Natural killer cell (primary cell): ENCODE data around the gene PRDX1. TPM values are rescaled to one million over a fixed set of nuclear protein-coding genes. Genes with fewer than 3 reads are reported as not detected.
"Not testable (repeated sequence)": the region's sequence is repeated elsewhere in the genome, so short reads cannot be mapped to it uniquely, and the experiment has no call there.

Source experiments
- ATAC-seq, 3 donors: fragments of 150-1000 bp in 2 of 3; fragments of 200-7000 bp in 1 of 3; cut with Tn5 transposase; 1 replicate in 1 of 3; 2 replicates in 2 of 3; pipeline ENCODE4 v1.10.0; 2021; ENCODE audit warnings: mild to moderate bottlenecking in 2 of 3, moderate library complexity in 2 of 3
- DNase-seq, 2 donors: peaks; one replicate each; pipeline versions ENCODE4 v3.0.0 to v3.0.0-alpha.2; 2013 to 2021; ENCODE audit warnings: mixed read lengths in 1 of 2
- H3K27ac ChIP-seq: one replicate; pipeline ENCODE4 v1.5.1; 2013; ENCODE audit warnings: mild to moderate bottlenecking, low read length
- H3K27me3 ChIP-seq: one replicate; pipeline ENCODE4 v1.6.1; 2013; ENCODE audit warnings: low read length; ENCODE audit not compliant: control insufficient read depth, insufficient read depth
- H3K36me3 ChIP-seq: one replicate; pipeline ENCODE4 v1.6.1; 2013; ENCODE audit warnings: low read length; ENCODE audit not compliant: control insufficient read depth, insufficient read depth
- H3K4me1 ChIP-seq: one replicate; pipeline ENCODE4 v1.6.1; 2013; ENCODE audit warnings: low read length; ENCODE audit not compliant: control insufficient read depth, insufficient read depth
- H3K4me3 ChIP-seq: one replicate; pipeline ENCODE4 v1.5.1; 2013; ENCODE audit warnings: low read length
- H3K9me3 ChIP-seq: one replicate; pipeline ENCODE4 v1.6.1; 2013; ENCODE audit warnings: low read length; ENCODE audit not compliant: control insufficient read depth, insufficient read depth
- H3K27ac Mint-ChIP-seq, 2 donors: one replicate each; pipeline ENCODE4 v1.8.0; 2022; ENCODE audit warnings: mild to moderate bottlenecking in 2 of 2, mixed read lengths in 2 of 2, moderate library complexity in 1 of 2
- H3K27me3 Mint-ChIP-seq, 2 donors: one replicate each; pipeline ENCODE4 v1.8.0; 2022; ENCODE audit warnings: low read depth in 2 of 2, mixed read lengths in 2 of 2
- H3K36me3 Mint-ChIP-seq: one replicate; pipeline ENCODE4 v1.8.0; 2022; ENCODE audit warnings: mixed read lengths
- H3K4me1 Mint-ChIP-seq, 2 donors: one replicate each; pipeline ENCODE4 v1.8.0; 2022; ENCODE audit warnings: mixed read lengths in 2 of 2
- H3K4me3 Mint-ChIP-seq: one replicate; pipeline ENCODE4 v1.8.0; 2022; ENCODE audit warnings: mild to moderate bottlenecking, moderate library complexity, mixed read lengths
- H3K9me3 Mint-ChIP-seq, 2 donors: one replicate each; pipeline ENCODE4 v1.8.0; 2022; ENCODE audit warnings: mixed read lengths in 2 of 2
- WGBS: methylation state at CpG from one replicate; pipeline ENCODE4 v1.1.7; 2013; ENCODE audit warnings: missing lambda C conversion rate; ENCODE audit not compliant: insufficient coverage; 5-methylcytosine and 5-hydroxymethylcytosine counted together
- intact Hi-C: fragments of 100-400 bp; cut with micrococcal nuclease; formaldehyde crosslinking; loops from one replicate; pipeline ENCODE4 v1.14.2; 2022
- total RNA-seq, 4 donors: library from RNA; stranded (reverse); fragments of 120-200 nt in 1 of 4; gene quantifications; one replicate each; pipeline versions ENCODE4 v1.2.3 to v1.2.4, GENCODE V29; 2013 to 2022
- TF ChIP-seq, protein P1 (sequence below): fragments of 200-600 bp; IDR thresholded peaks from one replicate; pipeline ENCODE4 v1.8.0; 2022; ENCODE audit warnings: antibody characterized with exemption

The PRDX1 gene
- total RNA-seq, 3 donors from 2014 or later (not counting 1 experiment from before 2014, with no cell fraction given), result 24.8 to 39.1 (median 30.6) TPM

DNA sequence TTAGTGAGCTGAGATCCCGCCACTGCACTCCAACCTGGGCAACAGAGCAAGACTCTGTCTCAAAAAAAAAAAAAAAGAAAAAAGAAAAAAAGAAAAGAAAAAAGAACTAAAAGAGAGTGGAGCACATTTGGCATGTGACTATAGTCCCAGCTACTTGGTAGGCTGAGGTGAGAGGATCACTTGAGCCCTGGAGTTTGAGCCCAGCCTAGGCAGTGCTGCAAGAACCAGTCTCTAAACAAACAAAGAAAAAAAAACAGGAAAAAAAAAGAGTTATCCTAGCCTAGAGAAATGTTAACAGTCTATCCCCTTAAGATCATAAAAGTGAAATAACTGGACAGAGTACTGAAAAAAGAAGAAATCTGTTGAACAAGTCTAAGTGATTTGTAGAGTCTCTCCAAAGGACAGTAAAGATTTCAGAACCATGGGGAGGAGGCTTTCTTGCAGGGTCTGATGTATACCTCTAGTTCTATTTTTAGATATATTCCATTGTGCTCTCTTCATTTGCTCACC, 4.5 kb upstream of the PRDX1 start:
- H3K27ac ChIP-seq, result no peak overlapping the region
- Mint-ChIP-seq H3K36me3 (no peaks in the 10 kb centered on the region), H3K27ac (no peak overlapping the region), H3K4me1 (peaks cover 15 to 21% of the 10 kb centered on the region in 2 donors), H3K9me3 (no peaks in the 10 kb centered on the region), H3K27me3 (peaks cover 4 to 14% of the 10 kb centered on the region in 2 donors), H3K4me3 (no peak overlapping the region)
- 100% methylated on average over 1 of the region's 1 CpG for WGBS
- ATAC-seq, result no peak
- intact Hi-C loops, result no loop called here
- no peaks in the 10 kb centered on the region for H3K9me3 ChIP-seq
- H3K4me3 ChIP-seq, result no peak overlapping the region
- no peaks in the 10 kb centered on the region for H3K36me3 ChIP-seq
- DNase-seq, result no peak
- TF ChIP-seq, protein P1, sequence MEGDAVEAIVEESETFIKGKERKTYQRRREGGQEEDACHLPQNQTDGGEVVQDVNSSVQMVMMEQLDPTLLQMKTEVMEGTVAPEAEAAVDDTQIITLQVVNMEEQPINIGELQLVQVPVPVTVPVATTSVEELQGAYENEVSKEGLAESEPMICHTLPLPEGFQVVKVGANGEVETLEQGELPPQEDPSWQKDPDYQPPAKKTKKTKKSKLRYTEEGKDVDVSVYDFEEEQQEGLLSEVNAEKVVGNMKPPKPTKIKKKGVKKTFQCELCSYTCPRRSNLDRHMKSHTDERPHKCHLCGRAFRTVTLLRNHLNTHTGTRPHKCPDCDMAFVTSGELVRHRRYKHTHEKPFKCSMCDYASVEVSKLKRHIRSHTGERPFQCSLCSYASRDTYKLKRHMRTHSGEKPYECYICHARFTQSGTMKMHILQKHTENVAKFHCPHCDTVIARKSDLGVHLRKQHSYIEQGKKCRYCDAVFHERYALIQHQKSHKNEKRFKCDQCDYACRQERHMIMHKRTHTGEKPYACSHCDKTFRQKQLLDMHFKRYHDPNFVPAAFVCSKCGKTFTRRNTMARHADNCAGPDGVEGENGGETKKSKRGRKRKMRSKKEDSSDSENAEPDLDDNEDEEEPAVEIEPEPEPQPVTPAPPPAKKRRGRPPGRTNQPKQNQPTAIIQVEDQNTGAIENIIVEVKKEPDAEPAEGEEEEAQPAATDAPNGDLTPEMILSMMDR, result no peak
- no peaks in the 10 kb centered on the region for H3K27me3 ChIP-seq
- H3K4me1 ChIP-seq, result peaks cover 9% of the 10 kb centered on the region

DNA sequence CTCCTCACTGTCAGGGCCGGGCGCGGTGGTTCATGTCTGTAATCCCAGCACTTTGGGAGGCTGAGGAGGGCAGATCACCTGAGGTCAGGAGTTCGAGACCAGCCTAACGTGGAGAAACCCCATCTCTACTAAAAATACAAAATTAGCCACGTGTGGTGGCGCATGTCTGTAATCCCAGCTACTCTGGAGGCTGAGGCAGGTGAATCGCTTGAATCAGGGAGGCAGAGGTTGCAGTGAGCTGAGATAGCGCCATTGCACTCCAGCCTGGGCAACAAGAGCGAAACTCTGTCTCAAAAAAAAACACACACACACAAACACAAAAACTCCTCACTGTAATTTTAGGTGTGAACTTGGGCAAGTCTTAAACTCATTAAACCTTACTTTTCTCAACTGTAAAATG, 2.3 kb upstream of the PRDX1 start:
- H3K4me1 ChIP-seq, result peaks cover 28% of the 10 kb centered on the region
- Mint-ChIP-seq H3K27me3 (peaks cover 4 to 14% of the 10 kb centered on the region in 2 donors), H3K4me1 (peaks cover 24 to 35% of the 10 kb centered on the region in 2 donors)
- H3K9me3 Mint-ChIP-seq, H3K4me3 Mint-ChIP-seq, H3K9me3 ChIP-seq, H3K27ac Mint-ChIP-seq, H3K36me3 ChIP-seq, H3K36me3 Mint-ChIP-seq, intact Hi-C loops, DNase-seq, ATAC-seq, H3K4me3 ChIP-seq, H3K27ac ChIP-seq, H3K27me3 ChIP-seq: not testable (repeated sequence)
- WGBS, result 85% methylated on average over 10 of the region's 10 CpGs

- peaks cover 4 to 14% of the 10 kb centered on the region in 2 donors for H3K27me3 Mint-ChIP-seq
- H3K27ac ChIP-seq, H3K27me3 ChIP-seq, H3K9me3 Mint-ChIP-seq, H3K9me3 ChIP-seq, ATAC-seq, DNase-seq, H3K36me3 Mint-ChIP-seq, H3K4me3 ChIP-seq, H3K36me3 ChIP-seq, intact Hi-C loops: not testable (repeated sequence)
- WGBS, result 0% methylated on average over 1 of the region's 2 CpGs
- peak overlapping the region; percentile 36 for H3K4me3 Mint-ChIP-seq
- H3K4me1 ChIP-seq, result peaks cover 28% of the 10 kb centered on the region
- H3K4me1 Mint-ChIP-seq, result peaks cover 28 to 40% of the 10 kb centered on the region in 2 donors
- peak overlapping the region in 1 of 2 donors; percentile 90 for H3K27ac Mint-ChIP-seq
Measured at GRCh38 chr1:45523516-45523915, 1.8 kb upstream of the PRDX1 start.

DNA sequence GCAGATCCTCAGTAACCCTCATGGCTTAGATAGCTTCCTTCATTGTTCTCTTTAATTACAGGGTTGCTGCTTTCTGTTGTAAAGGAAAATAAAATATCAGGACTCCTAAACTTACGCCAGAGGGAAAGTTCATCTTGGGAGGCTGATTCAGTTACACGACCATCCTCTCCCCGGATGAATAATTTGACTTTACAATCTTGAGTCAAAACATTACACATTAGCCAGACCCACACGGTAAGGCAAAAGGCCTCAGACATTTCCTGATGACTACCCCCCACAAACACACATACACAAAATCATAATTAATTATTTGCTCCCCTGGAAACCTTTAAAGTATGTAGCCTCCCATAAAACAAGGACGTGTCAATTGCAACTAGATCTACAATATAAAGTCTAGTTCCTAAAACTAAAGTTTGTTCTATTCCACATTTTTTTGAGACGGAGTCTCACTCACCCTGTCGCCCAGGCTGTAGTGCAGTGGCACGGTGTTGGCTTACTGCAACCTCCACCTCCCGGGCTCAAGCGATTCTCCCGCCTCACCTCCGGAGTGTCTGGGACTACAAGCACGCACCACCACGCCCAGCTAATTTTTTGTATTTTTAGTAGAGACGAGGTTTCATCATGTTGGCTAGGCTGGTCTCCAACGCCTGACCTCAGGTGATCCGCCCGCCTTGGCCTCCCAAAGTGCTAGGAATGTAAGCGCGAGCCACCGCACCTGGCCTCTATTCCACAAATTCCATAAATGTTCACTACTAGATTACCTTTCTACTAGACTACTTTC, 830 bp upstream of the PRDX1 start:
- Mint-ChIP-seq H3K27ac (peak overlapping the region; percentile 82 to 90), H3K4me3 (peak overlapping the region; percentile 94), H3K27me3 (peaks cover 4 to 14% of the 10 kb centered on the region in 2 donors), H3K4me1 (peaks cover 29 to 41% of the 10 kb centered on the region in 2 donors), H3K36me3 (no peaks in the 10 kb centered on the region), H3K9me3 (no peaks in the 10 kb centered on the region)
- no peak for DNase-seq
- H3K9me3 ChIP-seq, result no peaks in the 10 kb centered on the region
- WGBS, result 82% methylated on average over 21 of the region's 21 CpGs
- peak overlapping the region; percentile 54 for H3K27ac ChIP-seq
- intact Hi-C loops, result no loop called here
- TF ChIP-seq, protein P1, result no peak
- peaks cover 28% of the 10 kb centered on the region for H3K4me1 ChIP-seq
- H3K36me3 ChIP-seq, result peaks cover 4% of the 10 kb centered on the region
- ATAC-seq, result no peak
- no peaks in the 10 kb centered on the region for H3K27me3 ChIP-seq
- peak overlapping the region; percentile 64 for H3K4me3 ChIP-seq

DNA sequence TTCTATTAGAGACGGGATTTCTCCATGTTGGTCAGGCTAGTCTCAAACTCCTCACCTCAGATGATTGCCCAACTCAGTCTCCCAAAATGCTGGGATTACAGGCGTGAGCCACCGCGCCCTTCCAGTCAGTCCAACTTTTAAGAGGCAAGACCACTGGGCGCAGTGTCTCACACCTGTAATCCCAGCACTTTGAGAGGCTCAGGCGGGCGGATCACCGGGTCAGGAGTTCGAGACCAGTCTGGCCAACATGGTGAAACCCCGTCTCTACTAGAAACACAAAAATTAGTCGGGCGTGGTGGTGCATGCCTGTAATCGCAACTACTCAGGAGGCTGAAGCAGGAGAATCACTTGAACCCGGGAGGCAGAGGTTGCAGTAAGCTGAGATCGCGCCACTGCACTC, 1.9 kb downstream of the PRDX1 start:
- Mint-ChIP-seq H3K4me1 (peaks cover 29 to 41% of the 10 kb centered on the region in 2 donors), H3K4me3 (peak overlapping the region; percentile 71)
- peaks cover 23% of the 10 kb centered on the region for H3K36me3 ChIP-seq
- H3K27ac Mint-ChIP-seq, H3K27ac ChIP-seq, intact Hi-C loops, ATAC-seq, H3K27me3 ChIP-seq, DNase-seq, H3K27me3 Mint-ChIP-seq, H3K4me3 ChIP-seq, H3K9me3 ChIP-seq, H3K36me3 Mint-ChIP-seq, H3K9me3 Mint-ChIP-seq: not testable (repeated sequence)
- 72% methylated on average over 16 of the region's 16 CpGs for WGBS
- H3K4me1 ChIP-seq, result peaks cover 28% of the 10 kb centered on the region
